GM20000 (cell line): ENCODE results near the gene ACTA1.

Source experiments
- DNase-seq: peaks from one replicate; pipeline ENCODE4 v3.0.0; 2012; ENCODE audit warnings: low spot score
- CTCF ChIP-seq: IDR thresholded peaks from 2 replicates; pipeline ENCODE4 v1.5.1; 2012; ENCODE audit warnings: mild to moderate bottlenecking, control low read depth; ENCODE audit errors: extremely low read depth, missing control alignments

The ACTA1 gene

GRCh38 chr1:229454056-229454455, 20.2 kb upstream of the ACTA1 start:
- no peak for TF ChIP-seq CTCF
- no peak for DNase-seq

GRCh38 chr1:229452956-229453801, 19.3 kb upstream of the ACTA1 start:
- no peak for DNase-seq
- no peak for TF ChIP-seq CTCF

- DNase-seq: no peak
- no peak for TF ChIP-seq CTCF
Observed at GRCh38 chr1:229448845-229449244, 15.0 kb upstream of the ACTA1 start.

- TF ChIP-seq CTCF: no peak
- DNase-seq: no peak
Observed at GRCh38 chr1:229448354-229448753, 14.5 kb upstream of the ACTA1 start.

- no peak for TF ChIP-seq CTCF
- DNase-seq: no peak
Observed at GRCh38 chr1:229447809-229448252, 13.9 kb upstream of the ACTA1 start.

GRCh38 chr1:229445828-229446227, 11.9 kb upstream of the ACTA1 start:
- no peak for TF ChIP-seq CTCF
- DNase-seq: no peak

GRCh38 chr1:229440851-229441537, 7.1 kb upstream of the ACTA1 start:
- DNase-seq: peak; percentile 84
- TF ChIP-seq CTCF: no peak
